HUES6 (cell line): Measurements from ENCODE around the gene MAPK12.

Experiments used
- H3K27ac ChIP-seq: 2 replicates; pipeline ENCODE4 v1.7.0; 2013; ENCODE audit warnings: low read depth, mild to moderate bottlenecking, low read length, inconsistent platforms
- H3K27me3 ChIP-seq: 2 replicates; pipeline ENCODE4 v1.6.1; 2013; ENCODE audit warnings: low read length; ENCODE audit not compliant: control insufficient read depth, insufficient read depth
- H3K36me3 ChIP-seq: 2 replicates; pipeline ENCODE4 v1.6.1; 2013; ENCODE audit warnings: low read length; ENCODE audit not compliant: control insufficient read depth, insufficient read depth
- H3K4me1 ChIP-seq: 2 replicates; pipeline ENCODE4 v1.6.1; 2013; ENCODE audit warnings: low read length; ENCODE audit not compliant: control insufficient read depth, insufficient read depth
- H3K4me3 ChIP-seq: 2 replicates; pipeline ENCODE4 v1.5.1; 2013; ENCODE audit warnings: low read depth, low read length
- H3K9ac ChIP-seq: one replicate; pipeline ENCODE4 v1.6.1; 2013; ENCODE audit warnings: mild to moderate bottlenecking, low read length
- H3K9me3 ChIP-seq: 2 replicates; pipeline ENCODE4 v1.6.1; 2013; ENCODE audit warnings: low read depth, low read length; ENCODE audit not compliant: control insufficient read depth, insufficient read depth

Gene MAPK12

DNA sequence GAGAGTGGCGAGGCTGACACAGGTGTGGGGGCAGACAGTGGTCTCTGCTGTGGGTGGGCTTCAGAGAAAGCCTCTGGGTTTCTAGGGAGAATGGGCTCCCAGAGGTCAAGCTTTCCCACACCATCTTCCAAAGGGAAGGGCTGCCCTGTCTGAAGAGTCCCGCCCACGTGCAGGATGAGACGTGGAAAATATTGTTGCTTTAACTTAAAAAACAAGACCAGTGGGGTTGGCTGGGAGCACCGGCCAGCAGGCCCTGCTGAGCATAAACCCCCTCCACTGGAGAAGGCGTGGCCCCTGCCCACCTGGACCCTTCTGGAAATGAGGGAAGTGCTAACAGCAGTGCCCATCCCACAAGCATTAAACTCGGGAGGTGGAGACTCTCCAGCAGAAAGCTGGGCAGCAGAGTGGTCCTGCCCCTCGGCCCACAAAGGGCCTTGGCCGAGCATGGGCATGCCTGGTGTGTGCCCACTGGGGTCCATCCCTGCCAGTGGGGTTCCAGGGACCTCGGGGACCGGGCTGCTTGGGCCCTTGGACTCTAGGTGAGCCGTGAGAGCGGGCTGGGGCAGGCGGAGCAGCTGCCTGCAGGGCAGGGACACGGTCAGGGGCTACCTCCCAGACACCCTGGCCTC lies 45.3 kb downstream of the MAPK12 start:
- H3K4me1 ChIP-seq, result peaks cover 4% of the 10 kb centered on the region; the same call in 1 of the 2 replicates
- H3K4me3 ChIP-seq, result no peak overlapping the region
- H3K27ac ChIP-seq, result no peak overlapping the region
- no peak overlapping the region for H3K9ac ChIP-seq
- no peaks in the 10 kb centered on the region for H3K27me3 ChIP-seq
- no peaks in the 10 kb centered on the region for H3K9me3 ChIP-seq
- peaks cover 81% of the 10 kb centered on the region for H3K36me3 ChIP-seq

DNA sequence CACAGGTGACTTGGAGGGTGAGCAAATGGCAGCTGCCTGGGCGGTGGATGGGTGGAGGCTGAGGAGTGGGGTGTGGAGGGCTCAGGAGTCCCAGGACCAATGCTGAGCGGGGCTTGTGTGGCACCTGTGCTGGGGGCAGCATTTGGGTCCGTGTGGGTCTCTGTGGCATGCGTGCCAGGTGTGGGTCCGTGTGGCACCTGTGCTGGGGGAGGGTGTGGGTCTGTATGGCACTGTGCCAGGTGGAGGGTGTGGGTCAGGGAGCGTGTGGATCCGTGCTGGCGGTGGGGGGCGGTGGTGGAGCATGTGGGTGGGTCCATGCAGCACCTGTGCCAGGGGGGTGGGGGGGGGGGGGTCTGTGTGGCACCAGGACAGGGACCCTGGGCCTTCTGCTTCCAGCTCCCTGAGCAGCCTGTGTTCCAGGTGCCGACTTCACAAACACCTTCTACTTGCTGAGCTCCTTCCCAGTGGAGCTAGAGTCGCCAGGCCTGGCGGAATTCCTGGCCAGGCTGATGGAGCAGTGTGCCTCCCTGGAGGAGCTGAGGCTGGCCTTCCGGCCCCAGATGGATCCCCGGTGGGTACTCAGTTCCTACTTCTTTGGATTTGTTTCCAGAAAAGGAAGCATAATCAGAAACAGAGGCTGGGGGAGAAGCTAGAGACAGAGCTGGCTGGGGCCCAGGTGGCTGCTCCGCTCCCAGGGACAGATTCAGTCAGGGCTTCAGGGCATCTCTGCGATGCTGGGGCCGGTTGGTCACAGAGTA lies 46.0 kb downstream of the MAPK12 start:
- Histone ChIP-seq H3K36me3 (peaks cover 81% of the 10 kb centered on the region), H3K9ac (no peak overlapping the region), H3K4me1 (peaks cover 4% of the 10 kb centered on the region; the same call in 1 of the 2 replicates), H3K27ac (no peak overlapping the region), H3K4me3 (no peak overlapping the region), H3K9me3 (no peaks in the 10 kb centered on the region), H3K27me3 (no peaks in the 10 kb centered on the region)

DNA sequence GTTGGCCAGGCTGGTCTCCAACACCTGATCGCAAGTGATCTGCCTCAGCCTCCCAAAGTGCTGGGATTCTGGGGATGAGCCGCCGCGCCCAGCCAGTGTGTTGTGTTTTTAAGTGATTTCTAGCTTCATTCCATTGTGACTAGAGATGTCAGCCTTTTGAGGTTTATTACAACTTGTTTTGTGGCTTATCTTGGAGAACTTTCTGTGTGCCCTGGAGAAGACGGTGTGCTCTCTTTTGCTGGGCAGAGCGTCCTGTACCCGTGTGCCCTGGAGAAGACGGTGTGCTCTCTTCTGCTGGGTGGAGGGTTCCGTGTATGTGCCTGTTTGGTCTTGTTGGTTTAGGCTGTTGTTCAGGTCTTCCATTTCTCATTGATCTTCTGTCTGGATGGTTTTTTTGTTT lies 48.2 kb downstream of the MAPK12 start:
- Histone ChIP-seq H3K27ac (no peak overlapping the region), H3K27me3 (no peaks in the 10 kb centered on the region), H3K9ac (no peak overlapping the region), H3K9me3 (no peaks in the 10 kb centered on the region), H3K4me3 (no peak overlapping the region), H3K36me3 (peaks cover 76% of the 10 kb centered on the region), H3K4me1 (no peaks in the 10 kb centered on the region)

DNA sequence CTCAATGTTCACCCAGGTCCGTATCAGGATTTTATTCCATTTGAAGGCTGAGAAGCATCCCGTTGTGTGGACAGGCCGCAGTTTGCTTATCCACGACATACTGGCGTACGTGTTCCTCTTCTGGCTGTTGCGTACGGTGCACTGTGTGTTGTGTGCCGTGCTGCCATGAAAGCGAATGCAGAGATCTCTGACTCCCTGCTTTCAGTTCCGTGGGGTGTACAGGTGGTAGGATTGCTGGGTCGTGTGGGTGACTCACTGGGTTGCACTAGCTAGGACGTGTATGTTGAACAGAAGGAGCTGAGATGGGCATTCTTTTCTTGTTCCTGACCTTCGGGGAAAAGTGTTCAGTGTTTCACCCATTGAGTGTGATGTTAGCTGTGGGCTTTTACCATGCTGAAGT lies 50.3 kb downstream of the MAPK12 start:
- H3K4me1 ChIP-seq, result 0 out of 2 replicates have a peak, but pooled peaks cover 3% of the 10 kb centered on the region
- H3K4me3 ChIP-seq, result no peak overlapping the region
- no peaks in the 10 kb centered on the region for H3K9me3 ChIP-seq
- H3K36me3 ChIP-seq, result peaks cover 71% of the 10 kb centered on the region
- no peak overlapping the region for H3K27ac ChIP-seq
- no peak overlapping the region for H3K9ac ChIP-seq
- no peaks in the 10 kb centered on the region for H3K27me3 ChIP-seq

DNA sequence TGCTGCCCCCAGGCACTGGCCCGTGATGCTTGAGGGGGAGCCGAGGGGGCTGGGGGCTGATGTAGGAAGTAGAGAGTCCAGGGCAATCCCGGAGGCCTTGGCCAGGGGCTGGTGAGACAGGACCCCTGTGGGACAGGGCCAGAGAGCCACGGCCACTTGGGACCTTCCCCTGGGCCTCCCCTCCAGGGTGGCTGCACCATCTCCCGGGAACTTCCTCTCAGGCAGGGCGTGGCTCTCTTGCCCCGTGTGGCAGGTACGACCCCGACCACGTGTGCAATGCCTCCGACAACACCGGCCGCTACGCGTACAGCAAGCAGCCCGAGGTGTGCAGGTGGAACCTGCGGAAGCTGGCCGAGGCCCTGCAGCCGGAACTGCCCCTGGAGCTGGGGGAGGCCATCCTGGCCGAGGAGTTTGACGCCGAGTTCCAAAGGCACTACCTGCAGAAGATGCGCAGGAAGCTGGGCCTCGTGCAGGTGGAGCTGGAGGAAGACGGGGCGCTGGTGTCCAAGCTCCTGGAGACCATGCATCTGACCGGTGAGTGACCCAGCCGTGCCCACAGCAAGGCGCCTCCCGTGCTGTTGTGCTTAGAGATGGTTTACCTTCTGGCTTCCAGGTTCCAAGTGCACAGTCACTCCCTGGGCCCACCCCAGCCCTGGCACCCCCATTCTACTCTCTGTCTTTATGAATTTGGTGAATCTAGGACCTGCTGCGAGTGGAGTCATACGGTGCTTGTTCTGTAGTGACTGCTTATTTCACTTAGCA lies 50.9 kb downstream of the MAPK12 start:
- Histone ChIP-seq H3K9me3 (no peaks in the 10 kb centered on the region), H3K4me3 (no peak overlapping the region), H3K9ac (no peak overlapping the region), H3K27ac (no peak overlapping the region), H3K36me3 (peaks cover 65% of the 10 kb centered on the region), H3K4me1 (0 out of 2 replicates have a peak, but pooled peaks cover 5% of the 10 kb centered on the region), H3K27me3 (no peaks in the 10 kb centered on the region)

DNA sequence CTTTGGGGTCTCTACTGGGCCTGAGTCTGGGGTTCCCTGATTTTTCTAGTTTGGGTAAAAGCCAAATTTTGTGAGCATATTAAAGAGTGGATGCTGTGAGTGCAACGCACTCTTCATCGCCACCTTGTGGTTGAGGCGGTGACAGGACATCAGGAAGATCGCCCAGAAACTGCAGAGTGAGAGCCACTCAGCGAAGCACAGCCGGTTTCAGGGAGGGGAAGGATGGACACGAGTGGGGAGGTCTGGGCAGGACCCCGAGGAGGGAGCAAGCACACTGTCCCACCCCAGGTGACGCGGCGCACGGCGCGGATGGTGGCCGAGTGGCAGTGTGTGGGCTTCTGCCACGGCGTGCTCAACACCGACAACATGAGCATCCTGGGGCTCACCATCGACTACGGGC lies 51.6 kb downstream of the MAPK12 start:
- Histone ChIP-seq H3K27ac (no peak overlapping the region), H3K27me3 (no peaks in the 10 kb centered on the region), H3K4me1 (0 out of 2 replicates have a peak, but pooled peaks cover 5% of the 10 kb centered on the region), H3K4me3 (no peak overlapping the region), H3K9me3 (no peaks in the 10 kb centered on the region), H3K9ac (no peak overlapping the region), H3K36me3 (peaks cover 60% of the 10 kb centered on the region)

DNA sequence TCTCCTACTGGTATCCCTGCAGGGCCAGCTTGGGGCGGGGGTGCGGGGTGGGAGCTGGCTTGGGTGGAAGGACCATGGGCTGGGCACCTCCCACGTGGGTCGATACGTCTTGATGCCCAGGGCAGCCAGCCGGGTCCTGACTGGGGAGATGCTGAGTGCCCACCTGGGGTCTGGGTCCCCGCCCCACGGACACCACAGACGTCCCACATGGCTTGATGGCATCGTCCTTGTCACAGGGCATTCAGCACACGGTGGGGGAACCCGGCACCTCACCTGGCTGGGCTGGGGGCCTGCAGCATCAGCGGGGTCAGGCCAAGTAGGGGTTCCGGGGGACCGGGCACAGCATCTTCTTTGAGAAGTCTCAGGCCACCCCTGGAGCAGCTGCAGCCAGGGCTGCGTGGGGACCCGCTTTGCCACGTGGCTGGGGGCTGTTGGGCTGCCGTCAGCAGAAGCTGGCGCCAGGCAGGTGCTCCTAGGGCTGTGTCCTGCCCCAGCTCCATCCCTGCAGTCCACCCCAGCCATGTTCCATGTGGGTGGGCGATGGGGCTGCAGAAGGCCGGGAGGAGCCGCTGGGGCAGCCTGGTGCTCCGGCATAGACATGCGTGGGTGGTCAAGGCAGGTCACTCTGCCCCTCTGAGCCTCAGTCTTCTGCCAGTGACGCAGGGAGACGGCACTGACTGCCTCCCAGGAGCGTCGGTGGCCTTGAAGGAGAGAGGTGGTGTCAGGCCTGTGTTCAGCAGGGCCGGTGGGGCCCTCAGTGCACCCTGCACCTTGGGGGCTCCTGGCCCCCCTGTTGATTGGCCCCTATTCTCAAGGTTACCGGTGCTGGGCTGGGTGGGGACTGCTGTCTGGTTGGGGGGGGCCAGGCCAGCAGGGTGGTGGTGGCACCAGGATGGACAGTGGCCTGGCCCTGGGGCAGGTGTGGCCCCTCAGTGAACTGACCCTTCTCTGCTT lies 52.3 kb downstream of the MAPK12 start:
- no peak overlapping the region for H3K9ac ChIP-seq
- peaks cover 57% of the 10 kb centered on the region for H3K36me3 ChIP-seq

DNA sequence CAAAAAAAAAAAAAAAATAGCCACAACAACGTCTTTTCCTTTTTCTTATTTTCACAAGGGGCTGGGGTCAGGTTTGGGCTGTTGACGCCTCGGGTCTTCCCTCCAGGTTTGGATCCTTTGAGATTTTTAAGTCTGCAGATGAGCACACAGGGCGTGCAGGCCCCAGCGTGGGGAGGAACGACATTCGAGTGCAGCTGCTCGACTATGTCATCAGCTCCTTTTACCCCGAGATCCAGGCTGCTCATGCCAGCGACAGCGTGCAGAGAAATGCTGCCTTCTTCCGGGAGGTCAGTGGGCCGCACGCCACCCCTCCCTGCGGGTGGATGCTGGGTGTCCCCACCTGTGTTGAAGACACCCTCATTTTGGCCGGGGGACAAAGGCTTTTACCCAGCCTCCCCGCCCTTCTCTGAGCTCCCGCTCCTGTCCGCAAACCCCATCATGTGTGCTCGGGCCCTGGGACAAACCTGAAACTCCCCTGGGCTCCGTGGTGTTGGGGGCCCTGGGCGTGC lies 53.0 kb downstream of the MAPK12 start:
- Histone ChIP-seq H3K9me3 (no peaks in the 10 kb centered on the region), H3K36me3 (peaks cover 58% of the 10 kb centered on the region), H3K27ac (no peak overlapping the region), H3K4me1 (0 out of 2 replicates have a peak, but pooled peaks cover 5% of the 10 kb centered on the region), H3K9ac (no peak overlapping the region), H3K4me3 (no peak overlapping the region), H3K27me3 (no peaks in the 10 kb centered on the region)

More for the DNA sequence above, 52.3 kb downstream of the MAPK12 start:
- no peak overlapping the region for H3K4me3 ChIP-seq
- no peaks in the 10 kb centered on the region for H3K27me3 ChIP-seq
- H3K4me1 ChIP-seq, result 0 out of 2 replicates have a peak, but pooled peaks cover 5% of the 10 kb centered on the region
- no peak overlapping the region for H3K27ac ChIP-seq
- no peaks in the 10 kb centered on the region for H3K9me3 ChIP-seq

DNA sequence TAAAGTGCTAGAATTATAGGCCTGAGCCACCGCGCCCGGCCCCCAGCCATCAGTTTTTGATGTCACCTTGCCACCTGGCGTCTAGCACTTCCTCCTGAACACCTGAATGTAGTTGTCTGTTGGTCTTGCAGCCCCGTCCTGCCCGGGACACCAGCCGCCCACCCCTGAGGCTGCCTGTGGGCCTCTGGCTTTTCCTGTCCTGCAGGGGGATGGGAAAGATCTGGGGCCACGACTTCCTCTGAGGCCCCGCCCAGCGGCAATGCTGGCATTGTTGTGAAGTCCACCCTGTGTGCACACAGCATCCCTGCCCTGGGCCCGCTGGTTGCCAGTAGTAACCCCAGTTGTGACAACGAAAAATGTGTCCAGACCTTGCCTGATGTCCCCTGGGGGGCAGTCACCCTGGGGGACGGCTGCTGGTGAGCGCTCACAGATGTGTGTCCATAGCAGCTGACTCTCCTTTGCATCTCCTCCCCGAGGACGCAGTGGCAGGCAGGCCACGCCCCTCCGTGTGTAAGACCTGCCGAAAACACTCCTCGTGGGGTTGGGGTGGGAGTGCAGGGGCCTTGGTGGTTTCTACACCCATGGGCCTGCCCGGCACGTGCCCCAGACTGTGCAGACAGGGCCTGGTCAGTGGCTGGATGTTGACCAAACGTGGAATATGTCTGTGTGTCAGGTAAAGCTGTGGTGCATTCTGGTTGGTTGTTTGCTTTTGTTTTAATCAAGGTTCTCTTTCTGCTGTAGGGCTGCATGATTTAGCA lies 53.9 kb downstream of the MAPK12 start:
- H3K9ac ChIP-seq, result no peak overlapping the region
- H3K36me3 ChIP-seq, result peaks cover 55% of the 10 kb centered on the region
- H3K4me1 ChIP-seq, result 0 out of 2 replicates have a peak, but pooled peaks cover 5% of the 10 kb centered on the region
- no peak overlapping the region for H3K4me3 ChIP-seq
- H3K27ac ChIP-seq, result no peak overlapping the region
- no peaks in the 10 kb centered on the region for H3K9me3 ChIP-seq
- H3K27me3 ChIP-seq, result no peaks in the 10 kb centered on the region
